HG02973 (cell line): ENCODE results near the gene PKP2.

Experiments used
- ATAC-seq: cut with Tn5 transposase; IDR thresholded peaks from one replicate; pipeline ENCODE4 v1.9.1; 2021; ENCODE audit warnings: moderate library complexity; ENCODE audit not compliant: unreplicated experiment

Gene PKP2

DNA sequence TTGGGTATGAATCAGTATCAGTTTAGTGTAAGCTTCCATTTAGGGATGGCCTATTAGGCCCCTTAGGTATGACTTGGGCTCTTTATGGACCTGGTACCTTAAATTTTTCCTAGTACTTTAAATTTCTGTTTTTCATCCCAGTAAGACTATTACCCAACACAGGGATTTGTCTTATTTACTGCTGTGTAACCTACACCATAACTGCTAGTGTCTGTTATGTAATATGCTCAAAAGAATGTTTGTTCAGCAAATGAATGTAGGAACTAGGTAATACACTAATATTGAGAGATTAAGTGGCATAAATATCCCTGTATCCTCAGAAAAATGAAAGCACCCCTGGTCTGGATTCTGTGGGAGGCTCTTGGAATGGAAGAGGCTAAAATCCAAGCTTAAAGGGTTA is 77.2 kb downstream of the PKP2 start:
- ATAC-seq, result no peak

DNA sequence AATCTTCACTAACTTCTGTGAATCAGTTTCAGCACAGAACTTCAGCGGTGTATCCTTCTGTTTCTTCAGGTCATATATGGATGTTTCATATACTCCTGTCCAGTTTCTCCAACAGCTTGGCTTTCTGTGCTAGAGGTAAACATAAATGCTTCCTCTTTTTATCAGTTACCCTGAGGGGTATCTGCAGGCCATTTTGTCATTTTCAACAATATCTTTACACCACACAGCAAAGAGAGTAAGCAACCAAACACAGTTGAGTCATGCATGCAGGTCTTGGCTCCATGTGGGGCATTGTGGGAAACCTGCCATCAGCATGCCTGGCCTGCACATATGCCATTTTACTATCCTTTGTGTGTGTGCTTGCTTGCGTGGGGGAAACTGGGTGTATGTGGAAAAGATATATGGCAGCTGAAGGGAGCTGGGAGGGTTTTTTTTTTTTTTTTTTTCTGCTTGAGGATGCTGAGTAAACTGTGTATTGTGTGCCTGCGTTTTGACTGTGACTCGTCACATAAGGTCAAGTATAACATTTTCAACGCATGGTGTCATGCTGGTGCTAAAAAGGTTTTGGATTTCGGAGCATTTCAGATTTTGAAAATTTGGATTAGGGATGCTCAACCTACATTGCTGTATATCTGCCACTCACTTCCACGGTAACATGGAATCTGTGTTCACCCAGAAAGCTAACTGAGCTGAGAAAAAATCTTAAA is 84.7 kb downstream of the PKP2 start:
- ATAC-seq, result no peak

DNA sequence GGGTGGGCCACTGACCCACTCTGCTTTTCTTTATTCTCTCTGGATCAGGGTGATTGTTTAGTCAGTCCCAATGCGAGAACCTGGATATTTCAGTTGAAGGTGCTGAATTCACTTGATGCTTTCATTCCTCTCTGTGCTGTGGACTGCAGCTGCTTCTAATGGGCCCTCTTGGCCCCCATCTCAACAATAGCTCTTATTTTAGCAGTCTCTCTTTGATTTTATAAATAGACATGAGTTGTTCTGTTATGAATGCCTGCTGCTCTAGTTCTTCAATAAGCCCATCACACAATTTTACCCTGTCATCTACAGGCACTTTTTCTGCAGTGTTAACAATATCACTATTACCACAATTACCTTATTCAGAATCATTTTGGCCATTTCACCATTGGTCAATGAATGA is 86.7 kb downstream of the PKP2 start:
- no peak for ATAC-seq

DNA sequence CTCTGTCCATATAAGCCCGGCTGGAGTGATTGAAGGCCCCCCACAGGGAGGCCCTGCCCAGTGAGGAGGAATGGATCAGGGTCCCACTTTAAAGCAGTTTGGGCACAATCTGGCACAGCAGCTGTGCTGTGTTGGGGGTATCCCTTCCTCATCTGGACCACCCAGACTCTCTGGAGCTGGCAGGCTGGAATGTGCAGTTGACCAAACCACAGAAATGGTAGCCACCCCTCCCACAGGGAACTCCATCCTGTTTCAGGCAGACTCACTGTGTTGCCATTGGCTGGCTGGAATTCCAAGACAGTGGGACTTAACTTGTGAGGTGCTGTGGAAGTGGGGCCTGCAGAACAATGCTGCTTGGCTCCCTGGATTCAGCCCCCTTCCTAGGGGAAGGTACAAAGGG is 87.4 kb downstream of the PKP2 start:
- no peak for ATAC-seq

DNA sequence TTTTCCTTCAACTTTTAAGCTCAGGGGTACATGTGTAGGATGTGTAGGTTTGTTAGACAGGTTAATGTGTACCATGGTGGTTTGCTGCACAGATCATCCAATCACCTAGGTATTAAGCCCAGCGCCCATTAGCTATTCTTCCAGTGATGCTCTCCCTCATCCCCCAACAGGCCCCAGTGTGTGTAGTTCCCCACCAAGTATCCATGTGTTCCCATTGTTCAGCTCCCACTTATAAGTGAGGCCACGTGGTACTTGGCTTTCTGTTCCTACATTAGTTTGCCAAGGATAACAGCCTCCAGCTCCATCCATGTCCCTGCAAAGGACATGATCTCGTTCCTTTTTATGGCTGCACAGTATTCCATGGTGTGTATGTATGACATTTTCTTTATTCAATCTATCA is 92.3 kb downstream of the PKP2 start:
- no peak for ATAC-seq

DNA sequence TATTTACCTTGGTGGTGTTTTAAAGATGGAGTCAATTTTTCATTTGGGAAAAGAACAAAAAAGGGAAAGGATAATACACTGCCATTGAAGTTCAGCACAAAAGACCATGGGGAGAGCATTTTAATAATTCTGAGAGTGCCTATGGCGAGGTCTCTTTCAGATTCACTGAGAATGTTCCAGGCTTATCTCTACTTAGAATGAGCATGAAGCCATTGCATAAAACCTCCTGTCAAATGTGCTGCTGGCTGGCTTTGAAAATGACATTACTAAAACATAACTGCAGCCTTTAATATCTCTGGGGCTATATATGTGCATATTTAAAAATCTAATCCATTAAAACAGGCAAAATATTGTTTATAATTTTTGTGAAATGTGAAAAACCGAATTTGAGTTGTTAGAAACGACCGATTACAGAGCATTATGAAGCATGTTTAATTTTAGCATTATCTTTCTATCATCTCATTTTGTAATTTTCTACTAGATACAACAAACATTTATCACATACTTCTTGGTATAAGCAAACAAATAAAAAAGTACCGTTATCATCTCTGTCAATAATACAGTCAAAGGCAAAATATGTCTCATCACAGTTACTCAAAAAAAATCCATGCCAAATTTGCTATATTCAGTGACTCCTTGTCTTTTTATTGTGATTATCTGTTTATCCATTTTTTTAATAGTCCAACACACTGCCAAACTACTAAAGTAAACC is 95.2 kb downstream of the PKP2 start:
- ATAC-seq, result no peak

DNA sequence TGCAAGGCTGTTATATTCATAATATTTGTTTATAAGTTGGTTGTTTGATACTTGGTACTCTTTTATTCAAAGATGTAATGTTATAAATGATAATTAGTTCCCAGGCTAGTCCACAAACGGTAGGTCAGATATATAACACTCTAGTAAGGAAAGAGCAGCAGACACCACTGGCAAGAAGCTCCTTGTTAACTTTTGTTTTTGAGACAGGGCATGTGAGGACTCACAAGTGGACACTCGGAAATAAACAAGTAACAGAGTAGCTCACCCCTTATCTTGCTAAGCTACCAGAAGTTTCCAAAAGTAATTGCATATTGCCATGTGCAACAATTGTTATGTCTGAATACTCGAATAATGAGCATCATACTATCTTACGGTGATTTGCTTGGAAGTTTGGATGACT is 102.3 kb downstream of the PKP2 start:
- no peak for ATAC-seq

DNA sequence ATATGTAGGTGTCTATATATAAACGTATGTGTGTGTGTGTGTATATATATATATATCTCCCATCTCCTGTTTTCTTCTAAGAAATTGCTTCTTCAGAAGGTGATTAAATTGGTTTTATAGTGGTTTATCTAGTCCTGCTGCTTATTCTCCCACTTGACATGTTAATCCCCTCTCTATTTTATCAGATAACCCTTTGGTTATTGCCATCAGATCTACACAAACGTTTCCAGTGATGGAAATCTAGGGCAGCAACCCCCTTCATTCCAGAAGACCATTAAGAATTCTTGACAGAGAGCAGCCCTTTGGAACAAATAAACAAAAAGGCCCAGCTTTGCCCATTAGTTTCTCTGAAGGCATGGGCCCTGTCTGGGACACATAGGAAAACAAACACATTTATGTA is 106.7 kb downstream of the PKP2 start:
- ATAC-seq, result no peak

DNA sequence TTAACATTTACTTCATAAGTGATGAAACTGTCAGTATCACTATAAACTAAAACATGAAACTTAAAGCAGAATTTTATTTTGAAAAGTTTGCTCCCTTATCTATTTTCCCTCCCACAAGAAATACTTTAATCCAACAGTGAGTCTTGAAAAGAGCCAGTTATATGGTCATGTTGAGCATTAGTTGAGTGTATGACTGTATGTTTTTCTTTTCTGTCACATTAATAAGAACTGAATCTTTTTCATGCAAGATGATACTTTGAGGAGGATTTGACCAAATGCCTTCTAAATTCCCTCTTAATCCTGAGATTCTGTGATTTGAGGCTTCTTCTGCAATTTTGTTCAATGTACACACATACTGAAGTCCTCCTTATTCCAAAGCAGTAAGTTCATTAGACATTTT is 107.1 kb downstream of the PKP2 start:
- no peak for ATAC-seq

DNA sequence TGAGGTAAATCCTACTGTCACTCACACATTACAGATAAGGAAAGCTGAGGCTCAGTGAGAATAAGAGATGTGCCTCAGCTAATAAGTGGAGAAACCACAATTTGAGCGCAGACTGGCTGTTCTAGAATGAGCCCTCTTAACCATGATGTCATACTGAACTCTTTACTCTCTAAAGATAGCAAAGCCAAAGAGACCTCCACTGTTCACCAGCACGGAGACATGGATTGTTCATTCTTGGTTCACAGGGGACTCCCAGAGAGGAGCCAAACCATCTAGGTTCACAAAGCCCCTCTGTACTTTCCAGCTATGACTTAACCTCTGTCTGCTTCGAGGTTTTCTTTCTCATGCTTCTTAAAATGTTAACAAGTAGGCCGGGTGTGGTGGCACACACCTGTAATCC is 108.2 kb downstream of the PKP2 start:
- ATAC-seq, result no peak

DNA sequence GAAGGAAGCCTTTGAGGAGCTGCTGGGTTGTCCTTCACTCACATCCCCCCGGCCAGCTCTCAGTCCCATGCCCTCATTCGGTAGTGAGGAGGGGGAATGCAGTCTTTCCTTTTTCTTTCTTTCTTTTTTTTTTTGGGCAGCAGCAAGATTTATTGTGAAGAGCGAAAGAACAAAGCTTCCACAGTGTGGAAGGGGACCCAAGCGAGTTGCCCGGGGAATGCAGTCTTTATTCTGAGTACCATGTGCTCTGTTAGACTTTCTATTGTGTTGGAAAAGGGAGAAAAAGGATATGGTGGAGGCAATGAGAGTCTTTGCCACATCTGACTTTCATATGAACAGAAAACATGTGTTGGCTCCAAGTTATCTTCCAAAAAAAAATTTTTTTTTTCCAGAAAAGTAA is 111.0 kb downstream of the PKP2 start:
- no peak for ATAC-seq

DNA sequence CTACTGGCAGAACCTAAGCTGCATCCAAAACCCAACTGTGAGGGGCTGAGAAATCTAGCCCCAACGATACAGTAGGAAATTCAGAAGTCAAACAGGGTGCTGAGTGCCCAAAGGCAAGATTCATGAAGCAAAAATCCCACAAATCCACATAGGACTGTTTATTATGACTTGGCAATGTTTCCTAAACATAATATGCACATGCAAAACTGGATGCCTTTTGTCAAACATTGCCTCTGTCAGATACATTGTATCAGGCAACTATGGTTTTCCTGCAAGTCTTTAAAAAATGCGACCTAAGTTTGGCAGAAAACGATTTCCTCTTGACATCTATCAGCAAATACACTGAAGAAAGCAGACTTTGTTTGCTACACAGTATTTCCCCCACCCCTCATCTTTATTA is 113.5 kb downstream of the PKP2 start:
- no peak for ATAC-seq

DNA sequence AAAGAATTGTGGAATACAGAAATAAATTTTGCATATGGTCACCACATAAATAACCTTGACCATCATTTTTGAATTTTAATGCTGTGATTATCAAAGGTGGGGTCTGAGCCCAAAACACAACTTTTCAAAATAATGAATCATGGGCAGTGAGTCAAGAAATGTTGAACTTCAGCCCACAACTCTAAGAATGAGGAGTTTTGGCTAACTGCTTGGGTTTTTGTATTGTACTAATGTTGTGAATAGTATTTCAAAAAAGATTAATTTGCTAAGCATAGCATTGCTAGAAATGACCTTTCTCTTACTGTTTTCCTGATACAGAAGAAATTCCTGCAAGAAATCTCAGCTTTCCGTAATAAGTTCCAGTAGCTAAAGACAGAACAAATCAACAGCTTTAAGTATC is 116.5 kb downstream of the PKP2 start:
- no peak for ATAC-seq

DNA sequence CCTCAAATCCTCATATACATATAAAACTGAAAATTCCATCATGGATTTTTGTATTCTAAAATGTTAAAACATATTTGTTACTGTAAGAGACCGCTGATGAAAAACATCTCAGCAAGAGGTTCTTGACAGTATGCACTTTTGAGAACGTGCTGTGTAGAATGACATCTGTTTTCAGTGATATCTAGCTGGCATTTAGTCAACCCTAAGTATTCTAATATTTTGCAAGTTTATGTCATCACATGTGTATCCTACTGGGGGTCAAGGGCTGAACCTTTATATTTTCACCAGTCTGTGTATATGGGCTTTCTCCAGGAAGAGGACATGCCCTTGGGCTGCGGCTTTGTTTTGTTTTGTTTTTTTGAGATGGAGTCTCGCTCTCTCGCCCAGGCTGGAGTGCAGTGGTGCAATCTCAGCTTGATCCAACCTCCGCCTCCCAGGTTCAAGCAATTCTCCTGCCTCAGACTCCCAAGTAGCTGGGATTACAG is 118.8 kb downstream of the PKP2 start:
- no peak for ATAC-seq

DNA sequence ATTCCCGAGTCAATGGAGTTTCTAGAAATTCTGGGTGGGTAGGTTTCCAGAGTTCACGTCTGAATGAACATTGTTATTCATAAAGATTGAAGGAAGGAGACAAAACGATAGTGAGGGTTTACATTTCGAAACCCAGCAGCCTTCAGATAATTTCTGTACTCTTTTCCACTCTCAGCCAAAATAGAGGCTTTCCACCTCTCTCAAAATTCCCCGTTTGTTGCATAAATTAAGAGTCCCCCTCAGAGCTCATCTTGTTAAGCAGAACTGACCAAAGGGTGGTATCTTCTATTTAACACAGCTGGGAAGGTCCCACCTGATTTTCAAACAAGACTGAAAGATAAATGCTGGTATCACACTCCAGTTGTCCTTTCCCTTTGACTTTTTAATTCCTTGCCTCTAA is 119.4 kb downstream of the PKP2 start:
- ATAC-seq, result no peak

DNA sequence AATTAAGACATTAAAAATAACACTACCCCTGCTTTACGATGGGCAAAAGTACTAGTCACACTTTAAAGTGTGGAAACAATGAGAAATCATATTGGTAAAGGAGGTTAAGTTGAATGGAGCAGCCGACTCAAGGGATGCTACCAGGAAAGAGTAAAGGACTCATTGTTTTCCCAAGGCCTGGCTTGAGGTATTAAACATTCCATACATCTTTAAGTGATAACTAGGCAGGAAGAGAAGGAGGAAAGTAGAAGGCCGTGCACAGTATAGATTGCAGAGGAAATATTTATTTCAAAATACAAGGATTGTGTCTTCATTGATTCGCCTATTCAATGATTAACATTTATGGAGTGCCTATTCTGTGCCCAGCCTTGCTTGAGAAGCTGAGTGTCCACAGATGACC is 120.3 kb downstream of the PKP2 start:
- no peak for ATAC-seq

DNA sequence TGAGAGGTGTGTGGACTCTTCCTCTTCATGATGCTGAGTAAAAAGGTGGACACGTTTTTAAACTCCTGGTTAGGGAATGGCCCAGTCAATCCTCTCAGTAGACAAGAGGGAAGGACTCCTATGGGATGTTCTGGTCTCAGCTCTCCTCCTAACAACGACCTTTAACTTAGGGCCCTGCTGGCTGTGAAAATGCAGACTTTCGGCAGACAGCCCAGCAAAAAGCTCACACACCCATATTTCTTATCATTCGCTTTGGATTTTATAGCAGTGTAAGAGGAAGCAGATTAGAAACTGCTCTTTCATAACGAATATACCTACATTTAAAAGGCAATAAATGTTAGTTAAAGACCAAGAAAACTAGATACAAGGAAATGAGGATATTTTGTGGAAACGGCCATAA is 122.9 kb downstream of the PKP2 start:
- ATAC-seq, result no peak

DNA sequence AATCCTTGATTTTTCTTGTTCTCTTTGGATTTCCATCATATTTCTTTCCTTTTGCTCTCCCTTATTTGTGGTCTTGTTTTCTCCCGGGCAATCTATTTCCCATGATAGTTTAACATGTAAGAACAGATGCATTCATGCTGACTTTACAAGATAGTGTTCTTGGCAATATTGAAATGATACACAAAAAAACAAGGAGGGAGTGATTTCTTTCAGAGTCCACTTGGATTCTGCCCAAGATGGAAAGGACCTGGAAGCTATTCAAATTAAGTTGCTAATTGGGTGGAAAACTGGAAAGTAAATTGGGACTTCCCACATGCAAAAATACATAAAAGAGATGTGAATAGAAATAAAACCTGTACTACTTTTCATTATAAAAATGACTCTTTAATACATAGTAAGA is 126.4 kb downstream of the PKP2 start:
- ATAC-seq, result no peak

DNA sequence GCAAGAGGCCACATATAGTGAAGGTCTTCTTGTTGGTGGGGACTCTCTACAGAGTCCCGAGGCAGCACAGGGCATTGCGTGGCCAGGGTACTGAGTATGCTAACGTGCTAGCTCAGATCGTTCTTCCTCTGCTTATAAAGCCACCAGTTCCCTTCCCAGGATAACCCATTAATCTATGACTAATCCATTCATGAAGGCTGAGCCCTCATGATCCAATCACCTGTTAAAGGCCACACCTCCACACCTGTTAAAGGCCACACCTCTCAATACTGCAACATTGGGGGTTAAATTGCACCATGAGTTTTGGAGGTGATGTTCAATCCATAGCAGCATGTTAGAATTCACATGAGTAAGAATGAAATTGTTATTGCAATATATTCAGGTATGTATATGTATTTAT is 128.1 kb downstream of the PKP2 start:
- ATAC-seq, result no peak

DNA sequence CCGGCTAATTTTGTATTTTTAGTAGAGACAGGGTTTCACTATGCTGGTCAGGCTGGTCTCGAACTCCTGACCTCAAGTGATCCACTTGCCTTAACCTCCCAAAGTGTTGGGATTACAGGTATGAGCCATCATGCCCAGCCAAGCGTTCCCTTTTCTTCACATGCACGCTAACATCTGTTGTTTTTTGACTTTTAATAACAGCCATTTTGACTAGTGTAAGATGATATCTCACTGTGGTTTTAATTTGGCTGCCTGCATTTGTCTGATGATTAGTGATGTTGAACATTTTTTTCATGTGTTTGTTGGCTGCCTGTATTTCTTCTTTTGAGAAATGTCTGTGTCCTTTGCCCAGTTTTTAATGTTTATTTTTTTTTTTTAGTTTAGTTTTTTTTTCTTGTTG is 130.7 kb downstream of the PKP2 start:
- no peak for ATAC-seq

DNA sequence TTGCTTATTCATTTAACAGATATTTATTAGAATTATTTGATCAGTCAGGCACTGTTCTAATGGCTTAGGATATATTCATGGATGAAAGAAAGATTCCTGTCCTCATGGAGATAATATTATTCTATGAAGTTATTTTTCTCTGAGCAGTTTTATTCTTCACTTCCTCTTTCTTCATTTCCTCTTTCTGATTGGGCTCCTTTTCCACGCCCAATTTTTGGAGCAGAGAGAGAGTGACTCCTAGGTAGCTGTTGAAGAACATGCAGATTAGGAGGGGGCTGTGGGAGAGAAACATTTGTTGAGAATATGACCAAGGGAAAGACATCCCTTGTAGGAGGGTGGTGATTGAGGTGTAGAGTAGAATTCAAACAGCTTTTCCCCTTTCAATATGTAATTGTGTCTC is 134.9 kb downstream of the PKP2 start:
- no peak for ATAC-seq

DNA sequence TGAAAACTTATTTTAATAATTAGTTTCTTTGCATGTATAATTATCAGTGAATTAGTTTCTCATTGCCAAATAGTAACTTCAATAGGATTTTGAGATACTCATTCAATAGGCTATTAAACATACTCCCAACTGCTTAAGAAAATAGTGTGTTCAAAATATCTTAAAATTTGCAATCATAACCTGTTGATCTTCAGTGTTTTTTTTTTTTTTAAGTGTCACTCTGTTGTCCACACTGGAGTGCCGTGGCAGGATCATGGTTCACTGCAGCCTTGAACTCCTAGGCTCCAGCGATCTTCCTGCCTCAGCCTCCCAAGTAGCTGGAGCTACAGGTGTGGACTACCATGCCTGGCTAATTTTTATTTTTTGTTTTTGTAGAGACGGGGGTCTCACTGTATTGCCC is 139.4 kb downstream of the PKP2 start:
- no peak for ATAC-seq
